HT1080 (cell line): ENCODE results near the gene ALOXE3. TPM values are rescaled to one million over a fixed set of nuclear protein-coding genes. Genes with fewer than 3 reads are reported as not detected.

ENCODE experiments used
- DNase-seq: peaks from one replicate; pipeline ENCODE4 v3.0.0-alpha.2; 2015; ENCODE audit warnings: low read depth
- small RNA-seq: library from RNA; depleted of rRNA; stranded (forward); fragments of <200 nt; gene quantifications from one replicate; pipeline ENCODE3, GENCODE V24; 2014
- total RNA-seq: library from RNA; depleted of rRNA; stranded (reverse); fragments of >200 nt; shearing (Covaris generic); gene quantifications from 2 replicates; pipeline ENCODE4 v1.2.3, GENCODE V29; 2014; rRNA removed

The ALOXE3 gene
- total RNA-seq, 1 experiment from 2014 or later = 1.0 TPM

GRCh38 chr17:8055851-8056231 lies 62.5 kb downstream of the ALOXE3 start:
- DNase-seq = no peak

- DNase-seq = peak; percentile 55
Measured at GRCh38 chr17:8053600-8053999, 64.7 kb downstream of the ALOXE3 start.

GRCh38 chr17:8052256-8053252 lies 65.8 kb downstream of the ALOXE3 start:
- no peak for DNase-seq

- DNase-seq = no peak
Measured at GRCh38 chr17:8051831-8052230, 66.5 kb downstream of the ALOXE3 start.

GRCh38 chr17:8048736-8049135 lies 69.6 kb downstream of the ALOXE3 start:
- DNase-seq = no peak

GRCh38 chr17:8048236-8048635 lies 70.1 kb downstream of the ALOXE3 start:
- no peak for DNase-seq

- no peak for DNase-seq
Measured at GRCh38 chr17:8047769-8048110, 70.6 kb downstream of the ALOXE3 start.

- no peak for DNase-seq
Measured at GRCh38 chr17:8046929-8047768, 71.2 kb downstream of the ALOXE3 start.

- DNase-seq = no peak
Measured at GRCh38 chr17:8046306-8046928, 71.9 kb downstream of the ALOXE3 start.

Small RNA genes within 50 kb of the gene (small RNA-seq; reads per million reads assigned to genes)
- not detected for gene MIR4314

Other genes with a start within 250 kb of the ALOXE3 start
- gene CHD3, start 229.7 kb downstream of the ALOXE3 start, total RNA-seq = 82.5 and 84.7 TPM in 2 replicates
- 0.90 and 2.3 TPM in 2 replicates for gene RNF227, start 202.2 kb downstream of the ALOXE3 start, total RNA-seq
- gene KCNAB3, start 188.7 kb downstream of the ALOXE3 start, total RNA-seq = 1.8 and 3.5 TPM in 2 replicates
- 34.9 and 71.5 TPM in 2 replicates for gene TRAPPC1, start 186.6 kb downstream of the ALOXE3 start, total RNA-seq
- gene CNTROB, start 186.3 kb downstream of the ALOXE3 start, total RNA-seq = 18.8 and 28.7 TPM in 2 replicates
- gene GUCY2D, start 115.9 kb downstream of the ALOXE3 start, total RNA-seq = not detected in 2 replicates
- not detected in 2 replicates for gene ALOX15B, start 79.5 kb downstream of the ALOXE3 start, total RNA-seq
- 0.51 TPM in 1 of 2 replicates, not detected in the other for gene ALOX12B, start 30.8 kb downstream of the ALOXE3 start, total RNA-seq
- gene HES7, start 5.6 kb upstream of the ALOXE3 start, total RNA-seq = 0.43 and 1.8 TPM in 2 replicates
- 3.2 and 5.2 TPM in 2 replicates for gene PER1, start 33.9 kb upstream of the ALOXE3 start, total RNA-seq
- 2.7 and 4.6 TPM in 2 replicates for gene VAMP2, start 44.4 kb upstream of the ALOXE3 start, total RNA-seq
- 12.3 and 14.5 TPM in 2 replicates for gene TMEM107, start 57.9 kb upstream of the ALOXE3 start, total RNA-seq
- 6.5 and 9.9 TPM in 2 replicates for gene BORCS6, start 71.7 kb upstream of the ALOXE3 start, total RNA-seq
- 147 and 161 TPM in 2 replicates for gene AURKB, start 92.1 kb upstream of the ALOXE3 start, total RNA-seq
- gene CTC1, start 129.5 kb upstream of the ALOXE3 start, total RNA-seq = 5.2 and 6.9 TPM in 2 replicates
- gene PFAS, start 130.8 kb upstream of the ALOXE3 start, total RNA-seq = 55.3 and 55.4 TPM in 2 replicates
- 13.0 and 15.9 TPM in 2 replicates for gene RANGRF, start 170.2 kb upstream of the ALOXE3 start, total RNA-seq
- 0.48 and 5.1 TPM in 2 replicates for gene SLC25A35, start 176.9 kb upstream of the ALOXE3 start, total RNA-seq
- 0.10 and 0.27 TPM in 2 replicates for gene ARHGEF15, start 191.7 kb upstream of the ALOXE3 start, total RNA-seq
- gene ODF4, start 221.3 kb upstream of the ALOXE3 start, total RNA-seq = not detected in 2 replicates